IMR-90 (cell line): ENCODE results near the gene IER5. TPM values are rescaled to one million over a fixed set of nuclear protein-coding genes. Genes with fewer than 3 reads are reported as not detected.
A peak's percentile ranks its signal among the peaks of the same experiment; 100 is the strongest.

Source experiments
- ATAC-seq: fragments of 200-7000 bp; cut with Tn5 transposase; 2 replicates; pipeline ENCODE4 v1.9.1; 2020; ENCODE audit warnings: low read depth, mild to moderate bottlenecking, moderate library complexity
- BruUV-seq: library from RNA; stranded (reverse); fragments of 400-500 nt; replicated peaks from 2 replicates; lab custom pipeline; 2021; lab: Mats Ljungman, UMichigan
- CTCF ChIA-PET: fragments of 300-600 bp; formaldehyde crosslinking; extraction: SDS; loops from one replicate; lab custom pipeline; 2021; ENCODE audit warnings: antibody characterized with exemption; lab: Yijun Ruan, JAX
- POLR2A ChIA-PET: fragments of 300-600 bp; sonication (Branson Sonifier 250); formaldehyde crosslinking; loops from one replicate; lab custom pipeline; 2022; ENCODE audit warnings: antibody characterized with exemption; ENCODE audit not compliant: unreplicated experiment; lab: Charles Lee
- DNase-seq: peaks from one replicate; pipeline ENCODE4 v3.0.0; 2013
- H2AFZ ChIP-seq: replicated peaks from 2 replicates; pipeline ENCODE3; 2013; ENCODE audit warnings: low read length, mild to moderate bottlenecking; ENCODE audit not compliant: poor library complexity
- H2AK5ac ChIP-seq: 2 replicates; pipeline ENCODE4 v1.6.1; 2013; ENCODE audit warnings: low read depth, low read length, inconsistent platforms
- H2AK9ac ChIP-seq: replicated peaks from 2 replicates; pipeline ENCODE3; 2013; ENCODE audit warnings: mild to moderate bottlenecking, low read depth, low read length, moderate library complexity; ENCODE audit not compliant: poor library complexity
- H2BK120ac ChIP-seq: 2 replicates; pipeline ENCODE4 v1.6.1; 2013; ENCODE audit warnings: low read depth, low read length, inconsistent platforms
- H2BK15ac ChIP-seq: 3 replicates; pipeline ENCODE4 v1.6.1; 2013; ENCODE audit warnings: low read depth, low read length, inconsistent platforms
- H2BK20ac ChIP-seq: 2 replicates; pipeline ENCODE4 v1.6.1; 2013; ENCODE audit warnings: low read depth, mild to moderate bottlenecking, inconsistent platforms, low read length, moderate library complexity
- H2BK5ac ChIP-seq: 2 replicates; pipeline ENCODE4 v1.6.1; 2013; ENCODE audit warnings: mild to moderate bottlenecking, low read depth, low read length, inconsistent platforms; ENCODE audit not compliant: poor library complexity, severe bottlenecking
- H3K14ac ChIP-seq: replicated peaks from 2 replicates; pipeline ENCODE4 v1.6.1; 2013; ENCODE audit warnings: low read depth, low read length, inconsistent platforms
- H3K18ac ChIP-seq: 2 replicates; pipeline ENCODE4 v1.6.1; 2013; ENCODE audit warnings: low read depth, low read length, control low read depth
- H3K23ac ChIP-seq: 2 replicates; pipeline ENCODE4 v1.6.1; 2013; ENCODE audit warnings: low read depth, low read length, inconsistent platforms
- H3K27ac ChIP-seq: 2 replicates; pipeline ENCODE4 v1.5.1; 2013; ENCODE audit warnings: mild to moderate bottlenecking, control low read depth, low read length; ENCODE audit not compliant: insufficient read depth
- H3K27me3 ChIP-seq: 2 replicates; pipeline ENCODE4 v1.6.1; 2013; ENCODE audit warnings: low read length; ENCODE audit not compliant: control insufficient read depth, insufficient read depth
- H3K36me3 ChIP-seq: 2 replicates; pipeline ENCODE4 v1.6.1; 2013; ENCODE audit warnings: low read length, mixed read lengths; ENCODE audit not compliant: control insufficient read depth, insufficient read depth
- H3K4ac ChIP-seq: 2 replicates; pipeline ENCODE4 v1.6.1; 2013; ENCODE audit warnings: low read depth, low read length, inconsistent platforms
- H3K4me1 ChIP-seq: 2 replicates; pipeline ENCODE4 v1.6.1; 2013; ENCODE audit warnings: low read length, mixed read lengths; ENCODE audit not compliant: control insufficient read depth, insufficient read depth
- H3K4me2 ChIP-seq: 2 replicates; pipeline ENCODE4 v1.6.1; 2013; ENCODE audit warnings: low read depth, mild to moderate bottlenecking, control low read depth, low read length, moderate library complexity
- H3K4me3 ChIP-seq: 2 replicates; pipeline ENCODE4 v1.5.1; 2013; ENCODE audit warnings: low read depth, mild to moderate bottlenecking, control low read depth, low read length, moderate library complexity; ENCODE audit not compliant: insufficient read depth
- H3K56ac ChIP-seq: 2 replicates; pipeline ENCODE4 v1.6.1; 2013; ENCODE audit warnings: low read length, inconsistent platforms; ENCODE audit not compliant: insufficient read depth; ENCODE audit errors: extremely low read depth
- H3K79me1 ChIP-seq, 2 experiments: 2 replicates each; pipeline ENCODE4 v1.6.1; 2013; ENCODE audit warnings: low read length in 2 of 2, inconsistent platforms in 1 of 2, low read depth in 1 of 2
- H3K9ac ChIP-seq: 2 replicates; pipeline ENCODE4 v1.6.1; 2013; ENCODE audit warnings: low read depth, low read length, control low read depth
- H3K9me1 ChIP-seq: 2 replicates; pipeline ENCODE4 v1.6.1; 2013; ENCODE audit warnings: low read length, inconsistent platforms; ENCODE audit not compliant: insufficient read depth
- H3K9me3 ChIP-seq: 2 replicates; pipeline ENCODE4 v1.6.1; 2013; ENCODE audit warnings: low read length; ENCODE audit not compliant: control insufficient read depth, insufficient read depth
- H4K20me1 ChIP-seq: 2 replicates; pipeline ENCODE4 v1.6.1; 2013; ENCODE audit warnings: low read length, inconsistent platforms; ENCODE audit not compliant: insufficient read depth
- H4K5ac ChIP-seq: 2 replicates; pipeline ENCODE4 v1.6.1; 2013; ENCODE audit warnings: mild to moderate bottlenecking, low read depth, low read length, control low read depth
- H4K8ac ChIP-seq, 2 experiments: 2 replicates each; pipeline ENCODE4 v1.6.1; 2013; ENCODE audit warnings: low read depth in 2 of 2, low read length in 2 of 2, control low read depth in 1 of 2, inconsistent platforms in 1 of 2
- H4K91ac ChIP-seq: 2 replicates; pipeline ENCODE4 v1.6.1; 2013; ENCODE audit warnings: low read depth, low read length, inconsistent platforms; ENCODE audit not compliant: insufficient read depth
- CEBPB ChIP-seq: IDR thresholded peaks from 2 replicates; pipeline ENCODE4 v1.6.1; 2012; ENCODE audit warnings: low read depth, low read length, improper control_type of control experiment
- CHD1 ChIP-seq: IDR thresholded peaks from 2 replicates; pipeline ENCODE4 v1.6.1; 2012; ENCODE audit warnings: low read depth, low read length, improper control_type of control experiment
- FOS ChIP-seq: fragments of 150-350 bp; IDR thresholded peaks from 2 replicates; pipeline ENCODE4 v1.6.1; 2016; ENCODE audit warnings: low read depth, low read length
- MAFK ChIP-seq: IDR thresholded peaks from 2 replicates; pipeline ENCODE4 v1.6.1; 2012; ENCODE audit warnings: low read depth, low read length, improper control_type of control experiment
- MXI1 ChIP-seq: IDR thresholded peaks from 2 replicates; pipeline ENCODE4 v1.6.1; 2012; ENCODE audit warnings: low read depth, mild to moderate bottlenecking, low read length, moderate library complexity, borderline replicate concordance
- NFE2L2 ChIP-seq: fragments of 150-350 bp; IDR thresholded peaks from 2 replicates; pipeline ENCODE4 v1.6.1; 2016; ENCODE audit warnings: low read depth, mild to moderate bottlenecking, low read length
- POLR2A ChIP-seq: IDR thresholded peaks from 2 replicates; pipeline ENCODE4 v1.6.1; 2012; ENCODE audit warnings: mild to moderate bottlenecking, low read depth, low read length
- SMC3 ChIP-seq: fragments of 150-350 bp; IDR thresholded peaks from 2 replicates; pipeline ENCODE4 v1.6.1; 2016; ENCODE audit warnings: low read depth, mild to moderate bottlenecking, antibody characterized with exemption, low read length, moderate library complexity
- WGBS, 2 experiments: methylation state at CpG; one replicate each; pipeline versions ENCODE4 v1.1.5 to v1.1.7; 2013; ENCODE audit warnings: missing lambda C conversion rate in 2 of 2; ENCODE audit not compliant: insufficient read length in 1 of 2; ENCODE audit errors: extremely low coverage in 2 of 2; 5-methylcytosine and 5-hydroxymethylcytosine counted together
- dilution Hi-C: fragments of 300-500 bp; cut with HindIII; formaldehyde crosslinking; loops from one replicate; pipeline ENCODE4 v1.14.3; 2018; ENCODE audit warnings: low sequenced_read_pairs; ENCODE audit not compliant: unreplicated experiment
- in situ Hi-C: fragments of 300-500 bp; cut with MboI; formaldehyde crosslinking; loops from 3 replicates; pipeline ENCODE4 v1.14.3; 2019; ENCODE audit warnings: low sequenced_read_pairs, inconsistent platforms, mixed read lengths
- intact Hi-C: fragments of 100-400 bp; cut with micrococcal nuclease; formaldehyde crosslinking; loops from 2 replicates; pipeline ENCODE4 v1.10.0; 2022
- polyA plus RNA-seq, 3 experiments: library from polyadenylated mRNA; depleted of rRNA; stranded (reverse); fragments of >200 nt; gene quantifications; 2 replicates each; pipeline ENCODE4 v1.2.3, GENCODE V29; 2012; ENCODE audit warnings: low replicate concordance in 1 of 3
- total RNA-seq: library from RNA; depleted of rRNA; stranded (reverse); fragments of >200 nt; gene quantifications from 2 replicates; pipeline ENCODE4 v1.2.3, GENCODE V29; 2012
- TF ChIP-seq, protein P1 (sequence below): fragments of 150-350 bp; IDR thresholded peaks from 2 replicates; pipeline ENCODE4 v1.6.1; 2017; ENCODE audit warnings: mild to moderate bottlenecking, antibody characterized with exemption, low read length, low read depth

The IER5 gene
- total and polyA plus RNA-seq, 2 of the 4 experiments (the other 2 are of a cell fraction) = 15.8 to 27.1 TPM

DNA sequence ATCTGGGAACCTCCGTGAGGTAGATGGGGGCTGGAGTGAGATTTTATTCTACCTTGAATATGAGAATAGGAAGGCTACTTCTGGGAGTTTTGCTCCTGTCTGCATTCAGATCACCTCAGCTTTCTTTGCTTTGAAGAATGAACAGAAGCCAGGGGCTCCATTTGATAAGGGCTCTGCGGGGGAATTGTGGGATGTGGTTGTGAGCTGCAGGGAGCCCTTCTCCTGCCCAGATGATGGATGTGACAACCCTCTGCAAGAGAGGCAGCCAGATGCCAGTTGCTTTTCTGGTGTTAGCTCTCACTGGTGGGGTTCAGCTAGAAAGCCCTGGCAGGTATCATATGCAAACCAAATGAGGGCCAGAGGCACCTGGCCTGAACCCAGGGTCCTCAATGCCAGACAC, 21.5 kb downstream of the IER5 start:
- H3K36me3 ChIP-seq = no peaks in the 10 kb centered on the region
- H3K9me3 ChIP-seq = no peaks in the 10 kb centered on the region
- H2BK5ac ChIP-seq = no peak overlapping the region
- H3K27ac ChIP-seq = no peak overlapping the region
- DNase-seq = no peak
- BruUV-seq = no TSS peak
- WGBS, 2 experiments = no CpG with 5 or more reads among the region's 2 CpGs
- no peak for ATAC-seq
- H3K27me3 ChIP-seq = no peaks in the 10 kb centered on the region
- CTCF ChIA-PET = interaction anchor here (0.7 to 2.6 kb wide), 2 partner anchors 26 to 32 kb away, joined by 4 to 13 read pairs; no protein-coding TSS in a partner anchor
- peak overlapping the region; percentile 31 for H2AK9ac ChIP-seq
- no peak overlapping the region for H4K5ac ChIP-seq
- H3K23ac ChIP-seq = no peak overlapping the region
- H2AK5ac ChIP-seq = peak overlapping the region; percentile 7; the same call in 1 of the 2 replicates
- H3K4me2 ChIP-seq = no peak overlapping the region
- no peak overlapping the region for H2AFZ ChIP-seq
- H4K91ac ChIP-seq = 0 out of 2 replicates have a peak overlapping the region, but pooled peaks have one; percentile 25
- H4K8ac ChIP-seq = no peak overlapping the region
- no peaks in the 10 kb centered on the region; the same call in 1 of the 2 replicates for H4K20me1 ChIP-seq
- no peak overlapping the region for H3K14ac ChIP-seq
- intact Hi-C loops (no loop called here), dilution Hi-C loops (no loop called here), in situ Hi-C loops (no loop called here)
- H3K4me1 ChIP-seq = peaks cover 29% of the 10 kb centered on the region
- peak overlapping the region; percentile 74; the same call in 1 of the 2 replicates for H3K4ac ChIP-seq
- POLR2A ChIA-PET = no interaction called here
- H3K79me1 ChIP-seq = peaks cover 0 to 27% of the 10 kb centered on the region in 2 experiments; a peak in 2 of 4 replicates
- peak overlapping the region; percentile 73 for H2BK120ac ChIP-seq
- peak overlapping the region; percentile 86; the same call in 1 of the 2 replicates for H2BK20ac ChIP-seq
- H3K9ac ChIP-seq = no peak overlapping the region
- peak overlapping the region; percentile 30; the same call in 2 of the 3 replicates for H2BK15ac ChIP-seq
- no peak overlapping the region for H3K18ac ChIP-seq
- no peak overlapping the region for H3K56ac ChIP-seq
- H3K9me1 ChIP-seq = peaks cover 25% of the 10 kb centered on the region
- TF ChIP-seq SMC3 (no peak), CEBPB (no peak), POLR2A (no peak), MAFK (no peak), MXI1 (no peak), CHD1 (no peak), FOS (no peak), NFE2L2 (no peak)
- TF ChIP-seq, protein P1, sequence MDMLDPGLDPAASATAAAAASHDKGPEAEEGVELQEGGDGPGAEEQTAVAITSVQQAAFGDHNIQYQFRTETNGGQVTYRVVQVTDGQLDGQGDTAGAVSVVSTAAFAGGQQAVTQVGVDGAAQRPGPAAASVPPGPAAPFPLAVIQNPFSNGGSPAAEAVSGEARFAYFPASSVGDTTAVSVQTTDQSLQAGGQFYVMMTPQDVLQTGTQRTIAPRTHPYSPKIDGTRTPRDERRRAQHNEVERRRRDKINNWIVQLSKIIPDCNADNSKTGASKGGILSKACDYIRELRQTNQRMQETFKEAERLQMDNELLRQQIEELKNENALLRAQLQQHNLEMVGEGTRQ = no peak
- no peak overlapping the region for H3K4me3 ChIP-seq
